HG02610 (cell line): Measurements from ENCODE around the gene SH3PXD2B.
"Not testable (repeated sequence)": the region's sequence is repeated elsewhere in the genome, so short reads cannot be mapped to it uniquely, and the experiment has no call there.

Source experiments
- ATAC-seq: cut with Tn5 transposase; IDR thresholded peaks from one replicate; pipeline ENCODE4 v1.9.1; 2021; ENCODE audit warnings: mild to moderate bottlenecking, moderate library complexity; ENCODE audit not compliant: unreplicated experiment

The SH3PXD2B gene

GRCh38 chr5:172420235-172420939, 33.9 kb downstream of the SH3PXD2B start:
- no peak for ATAC-seq

GRCh38 chr5:172418862-172419814, 35.2 kb downstream of the SH3PXD2B start:
- no peak for ATAC-seq

- ATAC-seq = no peak
Observed at GRCh38 chr5:172417983-172418630, 36.2 kb downstream of the SH3PXD2B start.

GRCh38 chr5:172417130-172417841, 37.0 kb downstream of the SH3PXD2B start:
- no peak for ATAC-seq

GRCh38 chr5:172415362-172416275, 38.7 kb downstream of the SH3PXD2B start:
- ATAC-seq = no peak

- no peak for ATAC-seq
Observed at GRCh38 chr5:172414531-172415361, 39.6 kb downstream of the SH3PXD2B start.

GRCh38 chr5:172413601-172414171, 40.6 kb downstream of the SH3PXD2B start:
- ATAC-seq = no peak

GRCh38 chr5:172412724-172413286, 41.5 kb downstream of the SH3PXD2B start:
- no peak for ATAC-seq

- ATAC-seq = no peak
Observed at GRCh38 chr5:172411484-172412072, 42.7 kb downstream of the SH3PXD2B start.

GRCh38 chr5:172410662-172411483, 43.5 kb downstream of the SH3PXD2B start:
- ATAC-seq = no peak

- no peak for ATAC-seq
Observed at GRCh38 chr5:172410160-172410559, 44.2 kb downstream of the SH3PXD2B start.

GRCh38 chr5:172409477-172409876, 44.8 kb downstream of the SH3PXD2B start:
- not testable (repeated sequence) for ATAC-seq

GRCh38 chr5:172407822-172408221, 46.5 kb downstream of the SH3PXD2B start:
- no peak for ATAC-seq

GRCh38 chr5:172407241-172407691, 47.1 kb downstream of the SH3PXD2B start:
- ATAC-seq = no peak

GRCh38 chr5:172405226-172406107, 48.9 kb downstream of the SH3PXD2B start:
- no peak for ATAC-seq

- no peak for ATAC-seq
Observed at GRCh38 chr5:172404746-172405145, 49.6 kb downstream of the SH3PXD2B start.
